Gastrocnemius medialis (tissue), 4 donors: ENCODE results near the gene RGS11.

Source experiments
- POLR2A ChIP-seq, 2 donors: fragments of 450-650 bp; IDR thresholded peaks; one replicate each; pipeline ENCODE4 v1.6.1; 2017; ENCODE audit warnings: antibody characterized with exemption in 2 of 2, mild to moderate bottlenecking in 2 of 2, moderate library complexity in 2 of 2
- TF ChIP-seq, protein P1 (sequence below), 5 experiments: fragments of 450-650 bp in 3 of 5; fragments of 200-600 bp in 2 of 5; sonication (generic) in 2 of 5; IDR thresholded peaks in 4 of 5; conservative IDR thresholded peaks in 1 of 5; 1 replicate in 4 of 5; 2 replicates in 1 of 5; pipeline ENCODE4 v1.5.1; 2016 to 2019; ENCODE audit warnings: antibody characterized with exemption in 5 of 5, mild to moderate bottlenecking in 3 of 5, moderate library complexity in 3 of 5

DNA sequence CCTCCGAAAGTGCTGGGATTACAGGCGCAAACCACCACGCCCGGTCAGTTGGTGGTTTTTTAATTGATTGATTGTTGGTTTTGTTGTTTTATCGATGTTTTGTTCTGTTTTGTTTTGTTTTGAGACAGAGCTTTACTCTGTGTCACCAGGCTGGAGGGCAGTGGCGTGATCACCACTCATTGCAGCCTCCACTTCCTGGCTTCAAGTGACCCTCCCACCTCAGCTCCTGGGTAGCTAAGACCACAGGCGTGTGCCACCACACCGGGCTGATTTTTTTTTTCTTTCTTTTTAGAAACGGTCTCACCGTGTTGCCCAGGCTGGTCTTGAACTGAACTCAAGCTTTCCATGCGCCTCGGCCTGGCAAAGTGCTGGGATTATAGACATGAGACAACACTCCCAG lies 28.7 kb downstream of the RGS11 start:
- TF ChIP-seq, protein P1, sequence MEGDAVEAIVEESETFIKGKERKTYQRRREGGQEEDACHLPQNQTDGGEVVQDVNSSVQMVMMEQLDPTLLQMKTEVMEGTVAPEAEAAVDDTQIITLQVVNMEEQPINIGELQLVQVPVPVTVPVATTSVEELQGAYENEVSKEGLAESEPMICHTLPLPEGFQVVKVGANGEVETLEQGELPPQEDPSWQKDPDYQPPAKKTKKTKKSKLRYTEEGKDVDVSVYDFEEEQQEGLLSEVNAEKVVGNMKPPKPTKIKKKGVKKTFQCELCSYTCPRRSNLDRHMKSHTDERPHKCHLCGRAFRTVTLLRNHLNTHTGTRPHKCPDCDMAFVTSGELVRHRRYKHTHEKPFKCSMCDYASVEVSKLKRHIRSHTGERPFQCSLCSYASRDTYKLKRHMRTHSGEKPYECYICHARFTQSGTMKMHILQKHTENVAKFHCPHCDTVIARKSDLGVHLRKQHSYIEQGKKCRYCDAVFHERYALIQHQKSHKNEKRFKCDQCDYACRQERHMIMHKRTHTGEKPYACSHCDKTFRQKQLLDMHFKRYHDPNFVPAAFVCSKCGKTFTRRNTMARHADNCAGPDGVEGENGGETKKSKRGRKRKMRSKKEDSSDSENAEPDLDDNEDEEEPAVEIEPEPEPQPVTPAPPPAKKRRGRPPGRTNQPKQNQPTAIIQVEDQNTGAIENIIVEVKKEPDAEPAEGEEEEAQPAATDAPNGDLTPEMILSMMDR (IDR thresholded peaks at IDR 0.05 in 4 of 5, conservative IDR thresholded peaks at IDR 0.05 in 1 of 5), result no peak
- TF ChIP-seq POLR2A (IDR thresholded peaks at IDR 0.05), result no peak
